NCI-H2196 (cell line): Measurements from ENCODE around the gene ARL6IP4.

ENCODE experiments used
- DNase-seq: peaks from one replicate; lab custom pipeline; 2025; ENCODE audit not compliant: unreplicated experiment; lab: John Stamatoyannopoulos, UW

Gene ARL6IP4

GRCh38 chr12:122958198-122958888, 22.1 kb upstream of the ARL6IP4 start:
- DNase-seq = no peak

GRCh38 chr12:122959566-122960192, 20.8 kb upstream of the ARL6IP4 start:
- DNase-seq = no peak

- DNase-seq = no peak
Measured at GRCh38 chr12:122960193-122960569, 20.3 kb upstream of the ARL6IP4 start.

- peak; percentile 47 for DNase-seq
Measured at GRCh38 chr12:122961531-122962329, 18.8 kb upstream of the ARL6IP4 start.

- no peak for DNase-seq
Measured at GRCh38 chr12:122963941-122964265, 16.6 kb upstream of the ARL6IP4 start.

GRCh38 chr12:122964439-122965257, 15.8 kb upstream of the ARL6IP4 start:
- DNase-seq = no peak

- no peak for DNase-seq
Measured at GRCh38 chr12:122965321-122965751, 15.1 kb upstream of the ARL6IP4 start.

- DNase-seq = peak; percentile 94
Measured at GRCh38 chr12:122965851-122966742, 14.4 kb upstream of the ARL6IP4 start, which contains the start of gene ABCB9. ABCB9 (minus strand) TSS chr12:122966463; CDS start chr12:122960235, 6,228 bp downstream.

- DNase-seq = no peak
Measured at GRCh38 chr12:122966743-122967550, 13.5 kb upstream of the ARL6IP4 start.

GRCh38 chr12:122968104-122968503, 12.4 kb upstream of the ARL6IP4 start:
- DNase-seq = no peak

- peak; percentile 29 for DNase-seq
Measured at GRCh38 chr12:122969676-122970075, 10.8 kb upstream of the ARL6IP4 start.

- peak; percentile 98 for DNase-seq
Measured at GRCh38 chr12:122974274-122974891, 6.1 kb upstream of the ARL6IP4 start.

GRCh38 chr12:122974892-122975789, 5.3 kb upstream of the ARL6IP4 start, which contains the start of gene OGFOD2:
OGFOD2 (plus strand) TSS chr12:122975244; CDS start chr12:122975252, 8 bp downstream.
- peak; percentile 94 for DNase-seq

- DNase-seq = no peak
Measured at GRCh38 chr12:122975790-122976647, 4.5 kb upstream of the ARL6IP4 start.

GRCh38 chr12:122976648-122976975, 3.9 kb upstream of the ARL6IP4 start:
- no peak for DNase-seq

- no peak for DNase-seq
Measured at GRCh38 chr12:122977153-122977552, 3.3 kb upstream of the ARL6IP4 start.
